ENCODE results near the gene UBE2D3.
"Not testable (repeated sequence)": the region's sequence is repeated elsewhere in the genome, so short reads cannot be mapped to it uniquely, and the experiment has no call there.

The UBE2D3 gene

GRCh38 chr4:102829803-102830202, 2.5 kb upstream of the UBE2D3 start:
- DNase-seq, result no peak

- DNase-seq, result no peak
Measured at GRCh38 chr4:102828497-102828808, 1.1 kb upstream of the UBE2D3 start.

GRCh38 chr4:102827674-102828496, 534 bp upstream of the UBE2D3 start:
- DNase-seq, result peak; percentile 100

- no peak for DNase-seq
Measured at GRCh38 chr4:102826105-102826889, 1.1 kb downstream of the UBE2D3 start.

GRCh38 chr4:102825261-102826091, 1.9 kb downstream of the UBE2D3 start:
- peak; percentile 7 for DNase-seq

GRCh38 chr4:102824398-102824797, 3.0 kb downstream of the UBE2D3 start:
- no peak for DNase-seq

GRCh38 chr4:102823897-102824296, 3.5 kb downstream of the UBE2D3 start:
- no peak for DNase-seq

- DNase-seq, result no peak
Measured at GRCh38 chr4:102823464-102823863, 3.9 kb downstream of the UBE2D3 start.

GRCh38 chr4:102819588-102820365, 7.6 kb downstream of the UBE2D3 start:
- DNase-seq, result peak; percentile 37

GRCh38 chr4:102819100-102819499, 8.3 kb downstream of the UBE2D3 start:
- not testable (repeated sequence) for DNase-seq

GRCh38 chr4:102817613-102818268, 9.6 kb downstream of the UBE2D3 start:
- no peak for DNase-seq

GRCh38 chr4:102817021-102817605, 10.2 kb downstream of the UBE2D3 start:
- no peak for DNase-seq

- no peak for DNase-seq
Measured at GRCh38 chr4:102815981-102816380, 11.4 kb downstream of the UBE2D3 start.

GRCh38 chr4:102809691-102810090, 17.7 kb downstream of the UBE2D3 start:
- DNase-seq, result no peak

GRCh38 chr4:102809190-102809589, 18.2 kb downstream of the UBE2D3 start:
- DNase-seq, result no peak

GRCh38 chr4:102808009-102808408, 19.3 kb downstream of the UBE2D3 start:
- DNase-seq, result no peak

- DNase-seq, result no peak
Measured at GRCh38 chr4:102807345-102807744, 20.0 kb downstream of the UBE2D3 start.

GRCh38 chr4:102799816-102800215, 27.5 kb downstream of the UBE2D3 start:
- no peak for DNase-seq

- DNase-seq, result no peak
Measured at GRCh38 chr4:102794999-102795398, 32.4 kb downstream of the UBE2D3 start.

- DNase-seq, result no peak
Measured at GRCh38 chr4:102792361-102792936, 34.9 kb downstream of the UBE2D3 start.

GRCh38 chr4:102791318-102791835, 36.0 kb downstream of the UBE2D3 start:
- no peak for DNase-seq

All from effector CD4-positive, alpha-beta T cell (primary cell).